ENCODE measurements around the gene MRGPRF. TPM values are rescaled to one million over a fixed set of nuclear protein-coding genes. Genes with fewer than 3 reads are reported as not detected.
A peak's percentile ranks its signal among the peaks of the same experiment; 100 is the strongest.

The MRGPRF gene
- total and polyA plus RNA-seq, 2 of the 8 experiments (the other 6 are each of a cell fraction or from before 2014, with no cell fraction given) = 7.5 to 11.0 TPM

- Histone ChIP-seq H3K14ac (ENCODE audit: insufficient read length) (no peak overlapping the region), H3K23ac (ENCODE audit: insufficient read length) (no peak overlapping the region), H3K4me2 (ENCODE audit: insufficient read depth in 1 of 2, low read depth in 2 of 2, low read length in 2 of 2) (no peak overlapping the region), H3K4ac (replicated peaks; ENCODE audit: insufficient read length, low read depth, low read length) (no peak overlapping the region), H3K18ac (ENCODE audit: extremely low read depth, low read length) (no peak overlapping the region), H2BK20ac (ENCODE audit: low read length) (no peak overlapping the region), H3K27me3 (replicated peaks in 1 of 4; ENCODE audit: control insufficient read depth in 3 of 4, extremely low read depth in 1 of 4, insufficient read depth in 3 of 4, low read length in 3 of 4) (no peaks in the 10 kb centered on the region), H2BK12ac (ENCODE audit: low read depth, low read length) (no peak overlapping the region), H4K20me1 (replicated peaks in 1 of 2; ENCODE audit: control insufficient read depth in 1 of 2, insufficient read depth in 2 of 2, low read length in 2 of 2) (peaks cover 2 to 35% of the 10 kb centered on the region in 2 experiments), H3K79me1 (ENCODE audit: low read depth, low read length) (peaks cover 15% of the 10 kb centered on the region), H3K9me3 (ENCODE audit: insufficient read depth in 2 of 2, low read depth in 1 of 2, low read length in 1 of 2) (no peaks in the 10 kb centered on the region), H3K4me1 (replicated peaks in 1 of 4; ENCODE audit: control insufficient read depth in 3 of 4, insufficient read depth in 4 of 4, low read length in 3 of 4) (no peaks in the 10 kb centered on the region; a peak in 1 of 7 replicates), H2BK120ac (replicated peaks; ENCODE audit: low read depth, low read length) (no peak overlapping the region), H3K36me3 (ENCODE audit: control insufficient read depth in 2 of 4, insufficient read depth in 4 of 4, low read length in 3 of 4) (peaks cover 0 to 11% (median 3%) of the 10 kb centered on the region in 4 experiments; a peak in 4 of 8 replicates), H3K9ac (replicated peaks in 1 of 4; ENCODE audit: extremely low read depth in 1 of 4, low read depth in 3 of 4, low read length in 3 of 4) (no peak overlapping the region), H2BK15ac (ENCODE audit: low read length) (no peak overlapping the region), H3K79me2 (ENCODE audit: control insufficient read depth in 1 of 2, insufficient read depth in 2 of 2, low read length in 2 of 2) (peaks cover 0 to 1% of the 10 kb centered on the region in 2 experiments; a peak in 1 of 4 replicates), H4K91ac (replicated peaks; ENCODE audit: insufficient read length, low read length) (no peak overlapping the region), H2BK5ac (ENCODE audit: low read depth, low read length) (no peak overlapping the region; the same call in 1 of the 2 replicates), H4K8ac (ENCODE audit: extremely low read depth, insufficient read depth, low read length) (no peak overlapping the region), H2AK5ac (ENCODE audit: low read depth, low read length) (no peak overlapping the region), H3K27ac (ENCODE audit: low read depth, low read length) (0 out of 2 replicates have a peak overlapping the region, but pooled peaks have one; percentile 36), H4K5ac (ENCODE audit: insufficient read length, low read depth, low read length) (no peak overlapping the region), H2AFZ (ENCODE audit: low read length) (no peak overlapping the region), H3K56ac (replicated peaks; ENCODE audit: insufficient read length, low read depth, low read length) (no peak overlapping the region), H3K4me3 (ENCODE audit: extremely low read depth in 1 of 4, insufficient read depth in 2 of 4, low read depth in 3 of 4, low read length in 4 of 4) (no peak overlapping the region), H3K23me2 (ENCODE audit: low read depth, low read length) (peaks cover 3% of the 10 kb centered on the region; the same call in 1 of the 2 replicates)
- FAIRE-seq (no peak), DNase-seq (ENCODE audit: low read depth in 1 of 2, low spot score in 2 of 2) (no peak)
- POLR2A ChIA-PET (ENCODE audit: partially characterized antibody) = interaction anchor here (0.8 to 1.7 kb wide), 4 partner anchors 8 to 31 kb away, joined by 3 to 4 read pairs (median 3); partner anchors contain the start of gene TPCN2
- 90% methylated on average over 12 of the region's 12 CpGs; no CpG with 5 or more reads in 1 of the 2 experiments for WGBS, 2 experiments (ENCODE audit: extremely low coverage in 1 of 2, insufficient coverage in 1 of 2, insufficient read length in 1 of 2, insufficient replicate concordance in 2 of 2, low coverage in 1 of 2, low lambda C conversion rate in 2 of 2, missing lambda C conversion rate in 1 of 2)
- CTCF ChIA-PET (ENCODE audit: partially characterized antibody) = interaction anchor here (1.0 to 2.2 kb wide), 4 partner anchors 16 to 94 kb away, joined by 3 to 5 read pairs (median 4); no protein-coding TSS in a partner anchor
- TF ChIP-seq HDAC6 (IDR thresholded peaks at IDR 0.05; ENCODE audit: low read depth, low read length) (no peak), RXRA (IDR thresholded peaks at IDR 0.05; ENCODE audit: insufficient read depth, low read depth, low read length) (no peak), TCF12 (IDR thresholded peaks at IDR 0.05; ENCODE audit: low read depth, low read length) (no peak), TAF7 (optimal IDR thresholded peaks at IDR 0.05; ENCODE audit: borderline replicate concordance, low read depth, low read length) (no peak), SIRT6 (IDR thresholded peaks at IDR 0.05; ENCODE audit: low read length) (no peak), MAX (IDR thresholded peaks at IDR 0.05) (no peak), SUZ12 (IDR thresholded peaks at IDR 0.05; ENCODE audit: low read length) (no peak), SRF (IDR thresholded peaks at IDR 0.05; ENCODE audit: low read depth, low read length) (no peak), BCL11A (IDR thresholded peaks at IDR 0.05; ENCODE audit: low read depth in 2 of 2, low read length in 2 of 2) (no peak), MAFK (IDR thresholded peaks at IDR 0.05; ENCODE audit: low read depth, low read length) (no peak)
Observed at GRCh38 chr11:69059985-69060384, 46.9 kb upstream of the MRGPRF start.

Data from H1 (cell line).